Suppressor macrophage (primary cell): ENCODE results near the gene DAPK2.
"Not testable (repeated sequence)": the region's sequence is repeated elsewhere in the genome, so short reads cannot be mapped to it uniquely, and the experiment has no call there.

Source experiments
- DNase-seq, 4 experiments: peaks; one replicate each; pipeline ENCODE4 v3.0.0-alpha.2; 2020 to 2022
- total RNA-seq, 17 experiments: gene quantifications; one replicate each; lab custom pipeline; 2026; ENCODE audit warnings: mixed read lengths in 6 of 17, inconsistent platforms in 3 of 17; lab: John Stamatoyannopoulos, UW

The DAPK2 gene
- total RNA-seq, result 0.07 to 8.5 (median 0.50) reads per million in 17 experiments

DNA sequence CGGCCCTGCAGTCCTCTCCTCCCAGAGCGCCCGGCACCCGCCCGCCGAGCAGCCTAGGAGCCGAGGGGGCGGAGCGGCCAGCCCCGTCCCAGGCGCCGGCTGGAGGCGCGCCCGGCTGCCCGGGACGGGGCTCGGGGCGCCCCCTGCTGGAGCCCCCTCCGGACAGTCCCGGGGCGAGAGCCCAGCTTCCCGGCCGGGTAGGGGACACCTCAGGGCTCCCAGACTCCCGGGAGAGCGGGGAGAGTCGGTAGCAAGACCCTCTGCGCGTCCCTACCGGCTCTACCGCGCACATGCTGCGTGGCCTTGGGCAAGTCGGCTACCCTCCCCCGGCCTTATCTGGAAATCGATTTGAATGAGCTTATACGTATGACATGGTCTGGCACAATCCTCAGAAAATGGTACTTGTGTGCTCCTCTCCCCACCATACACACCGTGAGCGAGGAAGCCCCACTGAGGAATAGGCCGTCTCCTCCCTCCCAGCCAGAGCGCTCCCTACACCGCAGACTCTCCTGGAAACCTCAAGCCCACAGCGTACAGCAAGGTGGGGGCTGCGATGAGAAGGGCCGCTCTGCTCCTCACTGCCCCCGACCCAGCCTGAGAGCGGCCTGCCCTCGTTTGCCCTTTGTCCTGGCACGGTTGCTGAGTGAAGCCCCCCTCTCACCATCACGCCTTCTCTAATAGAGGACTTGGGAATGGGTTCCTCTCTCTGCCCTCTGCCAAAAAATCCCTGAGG, at the start of gene DAPK2:
TSS of gene DAPK2 (minus strand) at position 65 of the 733 bp plus-strand sequence. CDS start 6,224 bp downstream, outside the sequence.
- peak; percentile 70 to 92 (median 84) for DNase-seq

DNA sequence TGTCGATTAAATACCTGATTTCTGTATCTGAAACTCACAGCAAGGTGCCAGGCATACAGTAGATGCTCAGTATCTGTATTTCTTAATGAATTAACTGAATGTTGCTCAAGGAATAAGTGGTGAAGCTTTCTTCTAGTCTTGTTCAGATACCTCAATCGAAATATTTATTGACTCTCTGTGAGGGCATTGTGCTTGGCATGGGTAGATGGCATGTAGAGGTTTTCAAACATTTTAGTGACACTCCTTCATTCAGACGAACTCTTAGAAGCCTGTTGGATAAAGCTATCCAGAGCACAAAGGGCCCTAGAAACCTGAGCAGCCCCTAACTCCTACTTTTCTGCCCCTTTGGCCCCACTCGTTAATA, 49.1 kb upstream of the DAPK2 start:
- no peak for DNase-seq

DNA sequence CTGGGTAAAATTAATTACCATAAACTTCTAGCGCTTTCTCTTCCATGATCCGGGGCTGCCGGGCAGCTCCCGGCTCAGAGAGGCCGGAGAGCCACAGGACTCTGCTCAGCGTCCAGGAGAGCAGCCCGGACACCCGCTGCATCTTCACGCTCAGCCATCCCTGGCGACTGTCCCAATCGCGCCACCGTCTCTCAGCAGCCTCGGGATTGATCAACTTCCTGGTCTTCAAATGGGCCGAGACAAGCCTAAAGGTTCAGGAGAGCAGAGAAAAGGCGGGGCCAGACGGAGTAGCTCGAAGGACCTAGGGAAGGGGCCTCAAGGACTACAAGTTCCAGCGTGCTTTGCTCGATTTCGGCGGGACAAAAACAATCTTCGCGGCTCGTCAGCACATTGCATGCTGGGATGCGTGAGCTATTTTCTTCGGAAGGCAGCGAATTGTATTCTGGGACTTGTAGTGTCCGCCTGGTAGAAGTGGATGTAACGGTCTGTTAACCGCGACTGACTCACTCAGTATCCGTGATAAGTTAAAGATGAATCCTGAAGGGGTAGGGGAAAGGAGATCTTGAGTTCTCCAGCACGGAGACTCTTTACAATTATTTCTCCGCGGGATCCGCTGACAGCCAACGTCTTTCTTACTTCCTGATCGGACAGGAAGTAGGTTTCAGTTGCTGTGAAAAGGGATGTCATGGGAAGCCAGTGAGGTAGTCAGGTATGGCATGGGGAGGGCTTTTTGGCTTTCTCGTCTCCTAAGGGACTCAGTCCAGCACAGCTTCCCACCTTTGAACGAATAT, 47.5 kb upstream of the DAPK2 start, which contains the start of gene CIAO2A:
TSS of gene CIAO2A (minus strand) at position 212 of the 791 bp plus-strand sequence. CDS start at position 142, 70 bp downstream.
- DNase-seq, result peak; percentile 98 to 100 (median 99)

DNA sequence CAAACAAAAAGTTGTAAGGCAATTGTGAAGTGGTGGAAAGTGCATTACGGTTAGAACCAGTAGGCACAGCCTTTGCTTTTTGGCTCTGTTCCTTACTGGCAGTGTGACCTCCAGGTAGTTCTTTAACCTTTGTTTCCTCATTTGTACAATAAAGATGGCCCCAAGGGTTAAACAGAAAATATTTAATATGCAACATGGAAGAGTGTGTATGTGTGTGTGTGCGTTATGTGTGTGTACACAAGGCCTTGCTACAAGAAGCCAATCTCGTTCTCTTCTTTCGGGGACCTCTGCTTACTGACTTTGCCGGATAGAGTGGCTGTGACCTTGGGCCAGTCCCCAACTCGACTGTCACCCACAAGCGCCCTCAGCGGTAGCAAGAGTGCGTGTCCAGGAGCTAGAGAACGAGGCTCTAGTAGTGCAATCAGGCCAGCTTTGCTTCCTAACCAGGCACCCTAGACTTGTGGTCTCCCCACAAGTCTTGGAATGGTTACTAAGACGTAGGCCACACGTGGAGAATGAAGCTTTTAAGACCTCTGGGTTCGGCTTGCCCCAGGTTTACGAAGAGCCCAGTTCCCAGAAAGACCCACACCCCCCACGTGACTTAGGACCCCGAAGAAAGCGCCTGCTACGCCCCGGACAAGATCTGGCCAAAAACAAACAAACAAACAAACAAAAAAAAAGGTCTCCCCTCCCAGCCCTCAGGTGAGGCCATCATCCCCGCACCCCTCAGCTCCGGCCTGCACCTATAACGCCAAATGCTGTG, 46.8 kb upstream of the DAPK2 start:
- DNase-seq, result peak; percentile 60 to 78 (median 74)

DNA sequence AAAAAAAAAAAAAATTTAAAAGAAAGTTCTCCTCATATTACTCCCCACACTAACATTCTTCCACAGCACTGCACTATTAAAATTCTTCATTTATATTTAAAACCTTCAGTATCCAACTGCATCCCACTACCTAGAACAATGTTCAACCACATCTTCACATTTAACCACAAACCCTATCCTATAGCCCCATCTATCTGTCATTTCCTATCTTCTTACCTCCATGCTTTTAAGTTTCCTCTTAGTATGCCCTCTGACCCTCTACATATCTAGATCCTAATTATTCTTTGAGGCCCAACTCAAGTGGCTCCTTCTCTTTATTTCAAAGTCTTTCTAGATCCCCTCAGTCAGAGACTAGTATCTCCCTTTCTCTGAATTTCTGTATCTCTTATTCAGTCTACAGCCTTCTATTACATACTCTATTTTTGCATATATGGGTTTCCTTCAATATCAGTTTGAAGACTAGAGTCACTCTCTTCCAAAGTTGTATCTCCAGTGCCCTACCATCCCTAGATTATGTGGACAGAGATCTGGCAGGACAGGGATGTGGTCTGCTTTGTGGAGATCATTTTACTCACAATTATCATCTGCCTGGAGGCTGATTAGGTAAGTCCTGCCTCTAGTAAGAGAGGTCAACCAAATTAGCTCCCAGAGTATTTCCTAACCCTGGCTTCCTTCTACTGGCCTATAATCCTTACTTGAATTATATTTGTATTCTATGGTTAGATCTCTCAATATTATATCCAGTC, 46.0 kb upstream of the DAPK2 start:
- peak in 2 of 4 experiments; percentile 49 to 62 for DNase-seq

DNA sequence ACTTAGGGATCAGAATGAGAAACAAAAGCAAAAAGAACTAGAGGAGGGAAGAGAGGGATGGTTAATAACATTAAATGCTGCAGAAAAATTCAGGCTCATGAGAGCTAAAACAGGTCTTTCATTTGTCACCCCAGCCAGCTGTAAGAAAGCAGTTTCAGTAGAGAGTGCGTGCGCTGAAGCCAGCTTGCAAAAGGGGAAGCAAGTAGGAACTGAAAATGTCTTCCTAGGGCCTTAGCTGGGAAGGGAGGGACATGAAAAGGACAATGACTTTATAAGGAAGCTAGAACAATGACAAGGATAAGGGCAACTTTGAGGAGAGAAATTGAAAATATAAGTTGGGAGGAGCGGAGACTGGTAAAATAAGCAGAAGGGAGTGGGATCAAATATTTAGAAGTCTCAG, 44.2 kb upstream of the DAPK2 start:
- DNase-seq, result peak; percentile 80 to 92 (median 90)

DNA sequence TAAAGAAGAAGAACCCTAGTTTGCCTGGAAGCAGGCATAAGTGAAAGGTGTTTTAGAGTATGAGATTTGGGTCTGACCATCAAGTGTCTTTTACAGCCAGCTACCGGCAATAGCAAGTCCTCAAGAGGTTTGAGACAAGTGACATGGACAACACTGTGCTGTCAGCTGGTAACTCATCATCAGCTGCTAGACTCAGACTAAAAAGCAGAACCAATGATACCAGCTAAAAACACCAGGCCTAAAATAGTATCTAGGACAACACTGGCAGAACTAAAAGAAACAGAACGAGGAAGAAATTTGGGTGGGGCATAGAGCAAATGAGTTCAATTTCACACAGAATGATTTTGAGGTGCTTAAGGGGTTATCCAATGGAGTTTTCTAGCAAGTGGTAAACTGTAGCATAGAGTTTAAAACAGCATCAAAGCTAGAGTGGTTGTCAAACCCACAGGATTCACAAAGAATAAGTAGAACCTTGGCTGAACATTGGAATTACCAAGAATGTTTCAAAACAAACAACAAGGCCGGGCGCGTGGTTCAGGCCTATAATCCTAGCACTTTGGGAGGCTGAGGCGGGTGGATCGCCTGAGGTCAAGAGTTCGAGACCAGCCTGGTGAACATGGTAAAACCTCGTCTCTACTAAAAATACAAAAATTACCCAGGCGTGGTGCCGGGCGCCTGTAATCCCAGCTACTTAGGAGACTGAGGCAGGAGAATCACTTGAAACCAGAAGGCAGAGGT, 43.4 kb upstream of the DAPK2 start:
- peak; percentile 77 to 93 (median 86) for DNase-seq

DNA sequence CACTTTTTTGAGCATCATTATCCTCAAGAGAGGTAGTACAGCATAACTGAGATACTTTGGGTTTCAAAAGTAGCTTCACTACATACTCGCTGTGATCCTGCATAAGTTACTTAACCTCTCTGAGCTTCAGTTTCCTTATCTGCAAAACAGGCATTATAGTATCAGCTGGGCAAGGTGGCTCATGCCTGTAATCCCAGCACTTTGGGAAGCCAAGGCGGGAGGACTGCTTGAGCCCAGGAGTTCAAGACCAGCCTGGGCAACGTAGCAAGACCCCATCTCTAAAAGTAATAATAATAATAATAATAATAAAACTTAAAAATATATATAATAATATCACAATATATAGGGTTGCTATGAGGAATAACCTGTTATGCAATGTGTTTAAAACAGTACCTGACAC, 36.5 kb upstream of the DAPK2 start:
- no peak for DNase-seq

DNA sequence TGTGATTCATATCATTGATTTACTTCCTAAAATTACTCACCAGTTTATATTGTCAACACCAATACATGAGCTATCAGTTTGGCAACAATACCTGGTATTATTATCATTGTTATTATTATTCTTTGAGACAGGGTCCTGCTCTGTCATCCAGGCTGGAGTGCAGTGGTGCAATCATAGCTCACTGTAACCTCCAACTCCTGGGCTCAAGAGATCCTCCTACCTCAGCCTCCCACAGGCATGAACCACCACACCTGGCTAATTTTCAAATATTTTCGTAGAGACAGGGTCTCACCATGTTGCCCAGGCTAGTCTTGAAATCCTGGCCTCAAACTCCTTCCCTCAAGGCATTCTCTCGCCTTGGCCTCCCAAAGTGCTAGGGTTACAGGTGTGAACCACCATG, 27.2 kb upstream of the DAPK2 start:
- not testable (repeated sequence) for DNase-seq

DNA sequence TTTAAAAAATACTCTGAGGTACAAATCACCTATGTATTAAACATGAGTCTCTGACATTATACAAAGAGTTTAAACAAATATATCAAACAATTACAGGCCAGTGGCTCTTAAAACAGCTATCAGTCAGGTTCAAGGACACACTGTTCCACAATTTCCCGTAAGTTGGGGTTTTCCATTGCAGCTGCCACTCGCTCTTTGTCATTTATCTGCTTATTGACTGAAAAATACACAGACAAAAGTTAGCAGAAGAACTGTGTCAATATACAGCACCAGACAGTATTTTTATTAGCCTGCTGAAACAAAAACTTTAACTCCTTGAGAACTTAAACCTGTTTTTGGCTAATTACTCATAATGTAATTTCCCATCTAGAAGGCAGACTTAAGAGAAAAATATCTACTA, 26.5 kb upstream of the DAPK2 start:
- no peak for DNase-seq

DNA sequence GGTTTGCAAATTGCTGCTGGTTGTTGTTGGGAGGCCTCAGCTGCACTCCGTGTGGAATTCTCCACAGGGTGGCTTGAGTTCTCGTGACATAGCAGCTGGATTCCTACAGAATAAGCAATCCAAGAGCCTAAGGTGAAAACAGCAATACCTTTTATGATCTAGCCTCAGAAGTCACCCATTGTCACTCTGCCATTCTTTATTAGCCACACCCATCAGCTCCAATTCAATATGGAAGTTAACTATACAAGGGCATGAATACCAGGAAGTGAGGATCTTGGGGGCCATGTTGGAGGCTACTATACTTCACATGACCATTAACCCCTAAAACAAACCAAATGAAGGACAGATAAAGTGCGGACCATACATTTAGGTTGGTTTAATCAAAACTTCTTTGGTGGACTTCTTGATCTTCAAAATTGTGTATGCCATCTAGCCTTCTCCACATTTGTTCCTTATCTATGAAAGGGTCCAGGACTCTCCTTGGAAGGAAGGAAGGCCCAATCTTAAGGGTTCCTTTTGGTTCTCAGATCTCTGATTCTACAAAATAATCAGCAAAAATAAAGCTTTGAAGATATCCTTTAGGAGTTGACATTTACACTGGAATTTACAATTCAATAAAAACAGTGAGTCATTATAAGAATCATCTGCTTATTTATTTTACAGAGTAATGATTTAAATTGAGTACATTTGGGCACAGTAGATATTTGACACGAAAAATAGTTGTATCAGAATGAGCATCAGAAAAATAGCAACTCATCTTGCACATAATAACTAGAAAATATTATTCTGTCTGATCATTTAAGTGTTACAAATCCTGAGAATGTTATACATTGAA, 25.9 kb upstream of the DAPK2 start:
- peak in 2 of 4 experiments; percentile 32 to 43 for DNase-seq

DNA sequence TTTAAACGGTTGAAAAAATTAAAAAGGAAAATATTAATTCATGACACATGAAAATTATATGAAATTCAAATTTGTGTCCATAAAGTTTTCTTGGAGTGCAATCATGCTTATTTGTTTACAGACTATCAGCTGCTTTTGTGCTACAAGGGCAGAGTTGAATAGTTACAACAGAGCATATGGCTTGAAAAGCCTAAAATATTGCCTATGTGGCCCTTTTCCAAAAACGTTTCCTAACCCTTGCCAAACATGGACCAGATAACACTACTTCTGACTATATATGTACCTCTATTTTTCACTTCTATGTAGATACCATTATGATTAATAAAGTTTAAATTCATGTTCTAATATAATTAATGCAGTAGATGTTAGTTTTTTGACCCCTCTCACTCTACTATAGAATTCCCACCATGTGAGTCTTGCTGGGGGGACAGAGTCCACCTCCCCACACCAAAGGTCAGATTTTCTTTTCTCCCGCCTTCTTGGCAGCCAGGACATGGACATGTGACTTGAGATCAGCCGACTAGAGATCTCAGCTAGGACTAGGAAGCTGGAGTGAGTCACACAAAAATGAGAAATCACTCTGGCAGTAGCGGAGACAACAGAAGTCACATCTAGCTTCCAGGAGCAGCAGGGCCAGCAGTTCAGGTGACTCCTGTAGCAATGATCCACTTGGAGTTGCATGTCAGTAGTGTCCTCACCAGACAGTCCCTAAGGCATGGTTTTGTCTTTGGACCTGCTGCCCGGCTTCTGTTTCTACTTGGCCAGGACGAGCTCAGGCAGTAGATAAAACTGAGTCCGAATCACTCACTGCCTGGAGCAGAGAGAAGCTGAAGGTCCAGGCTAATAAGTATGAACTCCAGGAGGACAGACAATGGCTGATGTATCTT, 24.9 kb upstream of the DAPK2 start:
- peak; percentile 86 to 94 (median 89) for DNase-seq

DNA sequence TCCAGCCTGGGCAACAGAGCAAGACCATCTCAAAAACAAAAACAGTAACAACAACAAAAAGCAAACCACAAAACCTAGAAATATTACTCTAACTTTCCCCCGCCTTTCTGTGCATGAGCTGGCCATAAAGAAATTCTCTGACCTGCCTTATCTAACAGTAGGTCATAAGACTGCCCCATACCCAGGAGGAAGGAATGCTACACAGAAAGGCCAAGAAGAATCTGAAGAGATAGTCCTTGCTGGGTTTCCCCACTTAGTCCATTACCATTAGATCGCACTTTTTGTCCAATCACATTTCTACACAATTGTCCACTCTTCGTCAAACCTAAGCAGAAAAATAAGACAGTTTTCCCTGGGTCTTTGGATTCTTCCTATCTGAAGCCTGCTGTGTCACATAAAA, 23.8 kb upstream of the DAPK2 start:
- DNase-seq, result peak in 1 of 4 experiments; percentile 42

DNA sequence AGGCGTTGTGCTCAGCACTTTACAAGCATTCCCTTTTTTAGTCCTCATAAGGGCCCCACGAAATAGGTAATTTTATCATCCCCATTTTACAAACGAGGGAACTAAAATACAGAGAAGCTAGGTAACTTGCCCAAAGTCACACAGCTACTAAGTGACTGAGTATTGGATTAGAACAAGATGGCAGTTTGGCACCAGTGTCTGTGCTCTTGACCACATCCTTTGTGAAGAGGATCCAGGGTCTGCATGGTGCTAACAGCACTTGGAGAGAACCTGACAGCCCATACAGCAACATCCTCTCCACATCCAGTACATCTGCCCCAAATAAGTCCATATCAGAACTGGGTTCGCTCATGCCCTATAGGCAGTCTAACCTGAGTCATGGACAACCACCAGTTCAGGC, 21.8 kb upstream of the DAPK2 start:
- DNase-seq, result no peak

DNA sequence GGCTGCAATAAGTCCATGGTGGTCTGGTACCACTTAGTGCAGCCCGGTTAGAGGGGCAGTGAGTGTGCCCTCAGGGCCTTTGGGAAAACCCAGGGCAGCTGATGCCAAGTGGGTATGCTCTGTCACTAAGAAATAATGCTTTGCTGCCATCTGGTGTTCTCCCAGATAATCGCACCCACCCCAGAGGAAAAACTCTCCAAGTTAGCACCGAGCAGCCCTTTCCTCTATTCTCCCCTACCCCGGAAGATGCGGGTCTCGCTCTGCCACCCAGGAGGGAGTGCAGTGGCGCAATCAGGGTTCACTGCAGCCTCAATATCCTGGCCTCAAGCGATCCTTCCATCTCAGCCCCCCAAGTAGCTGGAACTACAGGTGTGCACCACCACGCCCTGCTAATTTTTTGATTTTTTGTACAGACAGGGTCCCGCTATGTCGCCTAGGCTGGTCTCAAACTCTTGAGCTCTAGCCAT, 21.3 kb upstream of the DAPK2 start:
- DNase-seq, result peak; percentile 76 to 88 (median 82)

DNA sequence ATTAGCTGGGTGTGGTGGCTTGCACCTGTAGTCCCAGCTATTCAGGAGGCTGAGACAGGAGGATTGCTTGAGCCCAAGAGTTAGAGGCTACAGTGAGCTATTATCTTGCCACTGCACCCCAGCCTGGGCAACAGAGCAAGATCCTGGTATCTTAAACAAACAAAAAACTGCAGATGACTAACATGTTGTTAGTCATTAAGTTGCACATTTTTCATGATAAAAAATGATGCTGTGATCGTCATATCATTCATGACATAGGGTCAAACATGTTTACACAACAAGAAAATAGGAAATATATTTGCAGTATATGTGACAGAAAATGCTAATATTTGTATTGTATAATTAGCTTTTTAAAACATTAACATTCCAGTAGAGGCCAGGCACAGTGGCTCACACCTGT, 20.2 kb upstream of the DAPK2 start:
- peak in 1 of 4 experiments; percentile 52 for DNase-seq

DNA sequence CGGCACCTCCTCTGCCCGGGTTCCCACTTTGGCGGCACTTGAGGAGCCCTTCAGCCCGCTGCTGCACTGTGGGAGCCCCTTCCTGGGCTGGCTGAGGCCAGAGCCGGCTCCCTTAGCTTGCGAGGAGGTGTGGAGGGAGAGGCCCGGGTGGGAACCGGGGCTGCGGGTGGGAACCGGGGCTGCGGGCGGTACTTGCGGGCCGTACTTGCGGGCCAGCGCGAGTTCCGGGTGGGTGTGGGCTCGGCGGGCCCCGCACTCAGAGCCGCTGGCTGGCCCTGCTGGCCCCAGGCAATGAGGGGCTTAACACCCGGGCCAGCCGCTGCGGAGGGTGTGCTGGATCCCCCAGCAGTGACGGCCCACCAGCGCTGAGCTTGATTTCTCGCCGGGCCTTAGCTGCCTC, 14.4 kb upstream of the DAPK2 start:
- no peak for DNase-seq

DNA sequence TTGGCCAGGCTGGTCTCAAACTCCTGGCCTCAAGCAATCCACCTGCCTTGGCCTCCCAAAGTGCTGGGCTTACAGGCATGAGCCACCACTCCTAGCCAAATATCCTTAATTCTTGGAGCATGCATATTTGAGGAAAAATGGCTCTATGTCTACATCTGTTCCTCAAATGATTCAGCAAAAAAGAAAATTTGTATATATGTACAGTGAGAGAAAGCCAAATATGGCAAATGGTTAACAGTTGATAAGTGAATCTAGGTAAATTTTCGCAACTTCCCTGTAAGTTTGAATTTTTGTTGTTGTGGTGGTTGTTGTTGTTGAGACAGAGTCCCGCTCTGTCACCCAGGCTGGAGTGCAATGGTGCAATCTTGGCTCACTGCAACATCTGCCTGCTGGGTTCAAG, 12.8 kb upstream of the DAPK2 start:
- DNase-seq, result not testable (repeated sequence)

DNA sequence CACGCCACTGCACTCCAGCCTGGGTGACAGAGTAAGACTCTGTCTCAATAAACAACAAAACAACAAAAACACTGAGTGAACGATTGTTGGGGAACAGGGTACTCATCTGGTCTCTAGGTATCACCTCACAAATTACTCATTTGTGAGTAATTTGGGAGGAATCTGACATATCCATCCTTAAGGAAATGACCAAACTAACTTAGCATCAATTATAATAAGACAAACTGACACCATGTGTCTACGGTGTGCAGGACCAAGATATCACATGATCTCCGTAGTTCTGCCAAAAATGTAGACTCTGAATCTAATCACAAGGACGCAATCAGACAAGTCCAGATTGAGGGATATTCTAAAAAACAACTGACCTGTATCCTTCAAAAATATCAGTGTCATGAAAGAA, 12.0 kb upstream of the DAPK2 start:
- no peak for DNase-seq
